H1 (cell line): ENCODE results near the gene SLC23A3. TPM values are rescaled to one million over a fixed set of nuclear protein-coding genes. Genes with fewer than 3 reads are reported as not detected.

Experiments used
- CEBPB ChIP-seq: IDR thresholded peaks from 2 replicates; pipeline ENCODE4 v1.6.1; 2012; ENCODE audit warnings: low read depth, low read length
- CREB1 ChIP-seq: IDR thresholded peaks from 2 replicates; pipeline ENCODE4 v1.6.1; 2012; ENCODE audit warnings: inconsistent platforms
- HDAC2 ChIP-seq, 2 experiments: fragments of 300-600 bp in 1 of 2; sonication (generic) in 1 of 2; IDR thresholded peaks; 2 replicates each; pipeline ENCODE4 v1.6.1; 2011 to 2012; ENCODE audit warnings: low read depth in 2 of 2, low read length in 2 of 2, mild to moderate bottlenecking in 2 of 2, moderate library complexity in 2 of 2, borderline replicate concordance in 1 of 2, inconsistent platforms in 1 of 2
- JUND ChIP-seq: IDR thresholded peaks from 2 replicates; pipeline ENCODE4 v1.6.1; 2011; ENCODE audit warnings: mild to moderate bottlenecking, improper control_type of control experiment, low read length
- KDM5A ChIP-seq: fragments of 200-600 bp; IDR thresholded peaks from 2 replicates; pipeline ENCODE4 v1.7.1; 2012; ENCODE audit warnings: mild to moderate bottlenecking, low read length, inconsistent platforms, mixed read lengths
- NRF1 ChIP-seq: IDR thresholded peaks from 2 replicates; pipeline ENCODE4 v1.6.1; 2011; ENCODE audit warnings: mild to moderate bottlenecking, low read depth, low read length, improper control_type of control experiment
- PHF8 ChIP-seq: fragments of 200-600 bp; sonication (generic); conservative IDR thresholded peaks from 2 replicates; pipeline ENCODE4 v1.7.1; 2012; ENCODE audit warnings: low read depth, mild to moderate bottlenecking, inconsistent platforms, low read length, moderate library complexity
- POLR2A ChIP-seq, 2 experiments: IDR thresholded peaks; 1 replicate in 1 of 2; 2 replicates in 1 of 2; pipeline ENCODE4 v1.6.1; 2011; ENCODE audit warnings: low read depth in 2 of 2, low read length in 2 of 2, mild to moderate bottlenecking in 2 of 2; ENCODE audit errors: control extremely low read depth in 1 of 2
- POLR2AphosphoS5 ChIP-seq: IDR thresholded peaks from 2 replicates; pipeline ENCODE4 v1.6.1; 2011; ENCODE audit warnings: low read depth, low read length
- POU5F1 ChIP-seq: IDR thresholded peaks from 2 replicates; pipeline ENCODE4 v1.6.1; 2011; ENCODE audit warnings: low read depth, mild to moderate bottlenecking, low read length, moderate library complexity
- RFX5 ChIP-seq: IDR thresholded peaks from 2 replicates; pipeline ENCODE4 v1.6.1; 2011; ENCODE audit warnings: low read depth, low read length, improper control_type of control experiment, borderline replicate concordance
- RNF2 ChIP-seq: fragments of 200-900, 300-1000 bp; sonication (generic); IDR thresholded peaks from 2 replicates; pipeline ENCODE4 v1.7.1; 2016; ENCODE audit warnings: borderline replicate concordance, low read depth, mild to moderate bottlenecking, antibody characterized with exemption, low read length; ENCODE audit not compliant: poor library complexity, severe bottlenecking; ENCODE audit errors: missing control alignments
- RXRA ChIP-seq: IDR thresholded peaks from 2 replicates; pipeline ENCODE4 v1.6.1; 2011; ENCODE audit warnings: low read depth, mild to moderate bottlenecking, low read length, moderate library complexity; ENCODE audit not compliant: insufficient read depth
- SIN3A ChIP-seq, 2 experiments: IDR thresholded peaks in 1 of 2; conservative IDR thresholded peaks in 1 of 2; 2 replicates each; pipeline ENCODE4 v1.6.1; 2011 to 2012; ENCODE audit warnings: low read length in 2 of 2, improper control_type of control experiment in 1 of 2, low read depth in 1 of 2, mild to moderate bottlenecking in 1 of 2
- SIX5 ChIP-seq: IDR thresholded peaks from 2 replicates; pipeline ENCODE4 v1.6.1; 2011; ENCODE audit warnings: mild to moderate bottlenecking, low read depth, low read length
- SP1 ChIP-seq: IDR thresholded peaks from 2 replicates; pipeline ENCODE4 v1.6.1; 2011; ENCODE audit warnings: low read depth, low read length
- SP2 ChIP-seq: IDR thresholded peaks from 2 replicates; pipeline ENCODE4 v1.6.1; 2012; ENCODE audit warnings: mild to moderate bottlenecking, low read length, inconsistent platforms
- SP4 ChIP-seq: IDR thresholded peaks from 2 replicates; pipeline ENCODE4 v1.6.1; 2012; ENCODE audit warnings: low read length, inconsistent platforms
- SUZ12 ChIP-seq: fragments of 200-600 bp; sonication (generic); IDR thresholded peaks from 2 replicates; pipeline ENCODE4 v1.6.1; 2012; ENCODE audit warnings: mild to moderate bottlenecking, inconsistent platforms, low read length, moderate library complexity, mixed read lengths
- TAF7 ChIP-seq: optimal IDR thresholded peaks from 2 replicates; pipeline ENCODE3; 2011; ENCODE audit warnings: low read depth, mild to moderate bottlenecking, inconsistent platforms, low read length, moderate library complexity, borderline replicate concordance
- TCF12 ChIP-seq: IDR thresholded peaks from 2 replicates; pipeline ENCODE4 v1.6.1; 2011; ENCODE audit warnings: low read depth, mild to moderate bottlenecking, low read length
- polyA plus RNA-seq, 7 experiments: library from polyadenylated mRNA; depleted of rRNA in 3 of 7; stranded (reverse) in 5 of 7; unstranded in 2 of 7; fragments of >200 nt in 5 of 7; fragments of 200-250 nt in 2 of 7; gene quantifications; 1 replicate in 5 of 7; 2 replicates in 1 of 7; 4 replicates in 1 of 7; pipeline versions ENCODE4 v1.2.1 to v1.2.3, GENCODE V29; 2011 to 2013; ENCODE audit warnings: missing spikeins in 2 of 7, mixed read lengths in 2 of 7
- total RNA-seq: library from RNA; stranded (reverse); fragmentation: NEBNext Ultra II Directional; extraction: Animal tissue kit (Norgen Biotek cat#: 25700); gene quantifications from 2 replicates; pipeline ENCODE4 v1.2.1, GENCODE V29; 2021
- TF ChIP-seq, protein P1 (sequence below): IDR thresholded peaks from 2 replicates; pipeline ENCODE4 v1.6.1; 2012; ENCODE audit warnings: low read length, inconsistent platforms

SLC23A3 gene
- total and polyA plus RNA-seq, 2 of the 8 experiments (the other 6 are each of a cell fraction or from before 2014, with no cell fraction given) = 0.35 to 0.84 TPM

DNA sequence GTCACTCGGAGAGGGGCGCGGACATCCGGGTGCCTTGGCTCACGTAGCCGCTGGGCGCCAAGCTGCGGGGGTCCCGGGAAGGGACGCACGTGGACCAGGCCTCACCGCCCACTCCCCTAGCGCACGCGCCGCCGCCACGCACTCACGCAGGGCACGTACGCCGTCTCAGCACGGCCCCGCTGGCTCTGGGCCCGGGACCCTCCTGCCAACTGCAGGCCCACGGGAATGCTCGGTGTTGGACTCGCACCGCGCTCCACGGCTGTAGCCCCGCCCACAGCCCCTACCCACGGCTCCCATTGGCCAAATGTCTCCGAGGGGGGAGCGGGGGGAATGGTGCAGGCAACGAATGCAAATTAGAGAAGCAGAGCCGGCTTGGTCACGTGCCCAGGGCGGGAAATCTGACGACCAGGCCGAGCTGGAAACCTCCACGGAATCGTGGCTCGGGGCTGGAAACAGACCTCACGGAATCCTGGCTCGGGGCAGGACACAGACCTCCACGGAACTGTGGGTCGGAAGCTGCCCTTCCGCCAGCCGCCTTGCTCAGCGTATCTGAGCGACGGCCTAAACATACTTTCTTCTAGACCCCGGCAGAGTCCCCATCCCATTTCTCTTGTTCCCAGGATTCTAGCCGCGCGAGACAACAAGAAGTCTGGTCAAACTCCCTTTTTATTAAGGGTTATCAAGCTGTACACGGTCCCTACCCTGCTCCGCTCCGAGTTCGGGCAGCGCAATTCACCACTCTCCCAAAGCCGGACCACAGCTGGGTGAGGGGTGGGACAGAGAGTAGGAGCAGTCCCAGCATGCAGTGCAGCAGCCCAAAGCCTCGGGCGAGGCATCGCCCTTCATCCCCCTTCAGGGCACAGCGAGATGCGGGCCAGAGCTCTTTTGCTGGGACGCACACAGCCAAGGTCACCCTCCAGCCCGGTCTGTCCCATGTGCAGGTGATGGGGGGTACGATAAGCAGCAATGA, 49.2 kb upstream of the SLC23A3 start, which contains the start of gene ABCB6 (continued):
- TF ChIP-seq RFX5 (no peak), SP4 (peak; percentile 79; the same call in 1 of the 2 replicates), RNF2 (no peak), TCF12 (no peak), TAF7 (peak; percentile 49), CEBPB (no peak), SIX5 (no peak), PHF8 (peak; percentile 86), RXRA (no peak), CREB1 (no peak; the same call in 1 of the 2 replicates), HDAC2 (IDR thresholded peaks at IDR 0.05; ENCODE audit: borderline replicate concordance in 1 of 2, low read depth in 2 of 2, low read length in 2 of 2) (no peak; a peak in 1 of 4 replicates), SUZ12 (no peak; the same call in 1 of the 2 replicates), NRF1 (no peak), KDM5A (no peak), SIN3A (conservative IDR thresholded peaks at IDR 0.05 in 1 of 2, IDR thresholded peaks at IDR 0.05 in 1 of 2; ENCODE audit: low read depth in 1 of 2, low read length in 2 of 2) (0 out of 4 replicates have a peak, but pooled peaks of 1 of the 2 experiments have one; percentile 34), POU5F1 (no peak), JUND (no peak), POLR2AphosphoS5 (peak; percentile 83), POLR2A (IDR thresholded peaks at IDR 0.05; ENCODE audit: control extremely low read depth in 1 of 2, low read depth in 2 of 2, low read length in 2 of 2) (peak in 1 of 2 experiments; percentile 93; a peak in 2 of 3 replicates), SP1 (no peak; the same call in 1 of the 2 replicates), SP2 (no peak)
- TF ChIP-seq, protein P1, sequence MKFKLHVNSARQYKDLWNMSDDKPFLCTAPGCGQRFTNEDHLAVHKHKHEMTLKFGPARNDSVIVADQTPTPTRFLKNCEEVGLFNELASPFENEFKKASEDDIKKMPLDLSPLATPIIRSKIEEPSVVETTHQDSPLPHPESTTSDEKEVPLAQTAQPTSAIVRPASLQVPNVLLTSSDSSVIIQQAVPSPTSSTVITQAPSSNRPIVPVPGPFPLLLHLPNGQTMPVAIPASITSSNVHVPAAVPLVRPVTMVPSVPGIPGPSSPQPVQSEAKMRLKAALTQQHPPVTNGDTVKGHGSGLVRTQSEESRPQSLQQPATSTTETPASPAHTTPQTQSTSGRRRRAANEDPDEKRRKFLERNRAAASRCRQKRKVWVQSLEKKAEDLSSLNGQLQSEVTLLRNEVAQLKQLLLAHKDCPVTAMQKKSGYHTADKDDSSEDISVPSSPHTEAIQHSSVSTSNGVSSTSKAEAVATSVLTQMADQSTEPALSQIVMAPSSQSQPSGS = peak; percentile 75; the same call in 1 of the 2 replicates
